H54 (cell line): ENCODE data around the gene CDKN2AIPNL.
"Not testable (repeated sequence)": the region's sequence is repeated elsewhere in the genome, so short reads cannot be mapped to it uniquely, and the experiment has no call there.

Source experiments
- DNase-seq: peaks from one replicate; pipeline ENCODE4 v3.0.0; 2011; ENCODE audit warnings: low spot score, mixed read lengths; ENCODE audit not compliant: insufficient read length
- FAIRE-seq: peaks from 3 replicates; lab custom pipeline; 2011; peaks lifted over from hg19 to GRCh38; lab: Jason Lieb, UNC
- POLR2A ChIP-seq: IDR thresholded peaks from 2 replicates; pipeline ENCODE4 v1.6.1; 2011; ENCODE audit warnings: low read depth, mild to moderate bottlenecking, low read length

CDKN2AIPNL gene

DNA sequence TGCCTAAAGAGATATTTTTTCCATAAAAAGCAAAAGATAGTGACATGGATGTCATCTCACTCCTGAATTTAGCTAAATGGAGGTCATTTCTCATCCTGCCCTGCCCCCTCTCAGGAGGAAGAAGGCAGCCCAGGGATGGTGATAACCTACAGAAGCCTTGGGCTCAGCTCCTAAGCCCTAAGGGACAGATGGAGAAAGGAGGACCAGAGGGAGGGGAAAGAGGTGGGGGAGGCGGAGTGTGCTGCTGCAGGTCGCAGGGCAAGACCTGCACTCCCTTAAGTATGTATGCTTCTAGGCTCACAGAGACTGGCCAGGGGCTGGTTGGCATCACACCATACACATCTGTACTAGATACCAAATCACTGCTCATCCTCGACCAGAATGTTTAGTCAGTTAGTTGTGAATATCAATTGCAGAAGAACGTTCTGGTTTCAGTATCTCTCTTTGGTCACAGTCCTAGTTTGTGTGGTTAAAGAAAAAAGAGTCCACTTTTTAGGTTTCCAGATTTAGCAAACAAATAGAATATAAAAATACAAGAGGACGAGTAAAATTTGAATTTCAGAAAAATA is 18.4 kb upstream of the CDKN2AIPNL start:
- TF ChIP-seq POLR2A: no peak
- FAIRE-seq (no peak), DNase-seq (no peak)

DNA sequence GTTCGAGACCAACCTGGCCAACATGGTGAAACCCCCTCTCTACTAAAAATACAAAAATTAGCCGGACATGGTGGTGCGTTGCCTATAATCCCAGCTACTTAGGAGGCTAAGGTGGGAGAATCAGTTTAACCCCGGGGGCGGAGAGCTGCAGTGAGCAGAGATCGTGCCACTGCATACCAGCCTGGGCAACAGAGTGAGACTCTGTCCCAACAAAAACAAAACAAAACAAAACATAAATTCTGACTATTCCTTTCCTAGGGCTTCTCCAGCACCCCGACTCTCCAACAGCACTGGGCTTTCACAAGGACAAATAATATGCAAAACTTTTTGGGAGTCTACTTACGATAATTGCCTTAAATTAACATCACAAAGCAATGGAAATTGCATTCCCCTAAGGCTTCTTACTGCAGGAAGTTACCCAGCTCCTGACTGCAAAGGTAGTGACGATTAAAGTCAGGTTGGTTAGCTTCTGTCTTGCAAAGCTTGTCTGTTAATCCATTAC is 15.9 kb upstream of the CDKN2AIPNL start:
- FAIRE-seq: no peak
- TF ChIP-seq POLR2A: no peak
- DNase-seq: no peak

DNA sequence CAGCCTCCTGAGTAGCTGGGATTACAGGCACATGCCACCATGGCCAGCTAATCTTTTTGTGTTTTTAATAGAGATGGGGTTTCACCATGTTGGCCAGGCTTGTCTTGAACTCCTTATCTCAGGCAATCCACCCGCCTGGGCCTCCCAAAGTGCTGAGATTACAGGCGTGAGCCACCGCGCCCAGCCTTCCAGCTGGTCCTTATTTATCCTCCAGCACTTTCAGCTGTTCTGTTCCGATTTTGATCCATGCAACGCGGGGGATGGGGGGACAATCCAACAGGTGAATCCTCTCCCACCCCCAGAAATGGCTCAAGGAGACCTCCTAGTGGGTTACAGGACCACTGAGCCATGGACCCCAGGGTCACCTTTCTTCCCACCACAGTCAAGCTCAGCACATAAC is 14.7 kb upstream of the CDKN2AIPNL start:
- no peak for DNase-seq
- no peak for TF ChIP-seq POLR2A
- FAIRE-seq: no peak

DNA sequence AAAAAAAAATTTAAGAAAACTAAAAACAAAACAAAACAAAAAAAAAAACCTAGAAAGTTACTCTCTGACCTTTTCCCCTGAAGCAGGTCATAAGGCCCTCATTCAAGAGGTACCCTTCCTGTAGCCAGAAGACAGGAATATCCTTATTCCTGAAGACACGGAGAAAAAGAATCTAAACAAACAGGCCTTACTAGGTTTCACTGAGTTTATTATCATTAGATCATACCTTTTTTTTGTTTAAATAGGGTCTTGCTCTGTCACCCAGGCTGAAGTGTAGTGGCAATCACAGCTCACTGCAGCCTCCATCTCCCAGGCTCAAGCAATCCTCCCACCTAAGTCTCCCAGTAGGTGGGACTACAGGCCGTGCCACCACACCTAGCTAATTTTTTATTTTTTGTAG is 11.7 kb upstream of the CDKN2AIPNL start:
- no peak for TF ChIP-seq POLR2A
- FAIRE-seq (no peak), DNase-seq (no peak)

DNA sequence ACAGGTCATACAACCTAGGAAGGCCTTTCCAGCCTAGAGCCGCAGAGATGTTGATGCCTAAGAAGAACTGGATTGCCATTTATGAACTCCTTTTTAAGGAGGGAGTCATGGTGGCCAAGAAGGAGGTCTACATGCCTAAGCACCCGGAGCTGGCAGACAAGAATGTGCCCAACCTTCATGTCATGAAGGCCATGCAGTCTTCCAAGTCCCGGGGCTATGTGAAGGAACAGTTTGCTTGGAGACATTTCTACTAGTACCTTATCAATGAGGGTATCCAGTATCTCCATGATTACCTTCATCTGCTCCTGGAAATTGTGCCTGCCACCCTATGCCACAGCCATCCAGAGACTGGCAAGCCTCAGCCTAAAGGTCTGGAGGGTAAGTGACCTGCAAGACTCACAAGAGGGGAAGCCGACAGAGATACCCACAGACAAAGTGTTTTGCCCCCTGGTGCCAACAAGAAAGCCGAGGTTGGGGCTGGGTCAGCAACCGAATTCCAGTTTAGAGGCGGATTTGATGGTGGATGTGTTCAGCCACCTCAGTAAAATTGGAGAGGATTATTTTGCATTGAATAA is 11.2 kb upstream of the CDKN2AIPNL start:
- FAIRE-seq (no peak), DNase-seq (no peak)
- no peak for TF ChIP-seq POLR2A

DNA sequence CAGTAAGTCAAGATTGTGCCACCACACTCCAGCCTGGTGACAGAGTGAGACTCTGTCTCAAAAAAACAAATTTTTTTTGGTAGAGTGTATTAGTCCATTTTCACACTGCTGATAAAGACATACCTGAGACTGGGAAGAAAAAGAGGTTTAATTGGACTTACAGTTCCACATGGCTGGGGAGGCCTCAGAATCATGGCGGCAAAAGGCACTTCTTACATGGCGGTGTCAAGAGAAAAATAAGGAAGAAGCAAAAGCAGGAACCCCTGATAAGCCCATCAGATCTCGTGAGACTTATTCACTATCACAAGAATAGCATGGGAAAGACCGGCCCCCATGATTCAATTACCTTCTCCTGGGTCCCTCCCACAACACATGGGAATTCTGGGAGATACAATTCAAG is 9.4 kb upstream of the CDKN2AIPNL start:
- FAIRE-seq: not testable (repeated sequence)

DNA sequence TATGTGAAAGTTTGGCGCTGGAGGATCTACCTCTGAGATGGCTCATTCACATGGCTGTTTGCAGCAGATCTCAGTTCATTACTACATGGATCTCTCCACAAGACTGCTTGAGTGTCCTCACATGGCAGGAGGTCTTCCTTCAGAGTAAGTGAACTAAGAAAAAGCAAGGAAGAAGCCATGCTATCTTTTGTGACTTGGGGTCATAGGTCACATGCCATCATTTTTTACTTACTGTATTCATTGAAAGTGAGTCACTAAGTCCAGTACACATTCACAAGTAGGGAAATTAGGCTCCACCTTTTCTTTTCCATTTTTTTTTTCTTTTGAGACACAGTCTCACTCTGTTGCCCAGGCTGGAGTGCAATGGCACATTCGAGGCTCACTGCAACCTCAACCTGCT is 8.7 kb upstream of the CDKN2AIPNL start:
- FAIRE-seq: no peak
- DNase-seq: no peak
- TF ChIP-seq POLR2A: no peak

More for the DNA sequence above, 9.4 kb upstream of the CDKN2AIPNL start:
- DNase-seq: not testable (repeated sequence)

DNA sequence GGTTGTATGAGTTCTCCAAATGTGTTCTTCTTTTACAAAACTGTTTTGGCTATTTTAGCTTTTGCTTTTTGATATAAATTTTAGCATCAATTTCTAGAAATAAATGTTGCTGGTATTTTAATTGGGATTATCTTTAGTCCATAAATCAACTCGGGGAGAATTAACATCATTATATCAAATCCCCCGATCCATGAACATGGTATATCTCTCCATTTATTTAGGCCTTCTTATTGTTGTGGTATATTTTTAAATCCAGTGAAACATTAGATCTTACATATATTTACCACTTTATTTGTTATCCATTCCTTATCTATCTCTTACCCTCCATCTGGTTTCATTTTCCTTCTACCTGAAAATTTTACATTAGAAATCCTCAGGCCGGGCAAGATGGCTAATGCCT is 7.3 kb upstream of the CDKN2AIPNL start:
- TF ChIP-seq POLR2A: no peak
- DNase-seq (no peak), FAIRE-seq (no peak)

DNA sequence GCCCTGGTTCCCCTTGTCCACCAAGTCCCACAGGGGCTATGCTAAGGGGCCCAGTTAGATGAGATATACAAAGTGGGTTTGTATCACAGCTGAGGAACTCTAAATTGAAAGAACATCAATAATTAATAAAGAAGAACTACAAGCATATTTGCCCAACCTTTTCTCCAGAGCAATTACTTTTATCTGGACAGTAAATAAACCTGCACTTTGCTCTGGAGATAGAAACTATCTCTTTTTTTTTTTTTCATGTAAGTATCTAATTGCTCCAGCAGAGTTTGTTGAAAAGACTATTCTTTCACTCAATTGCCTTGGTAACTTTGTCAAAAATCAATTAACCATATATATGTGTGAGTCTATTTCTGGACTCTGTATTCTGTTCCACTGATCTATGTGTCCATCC is 6.0 kb upstream of the CDKN2AIPNL start:
- FAIRE-seq: no peak
- TF ChIP-seq POLR2A: no peak
- no peak for DNase-seq

DNA sequence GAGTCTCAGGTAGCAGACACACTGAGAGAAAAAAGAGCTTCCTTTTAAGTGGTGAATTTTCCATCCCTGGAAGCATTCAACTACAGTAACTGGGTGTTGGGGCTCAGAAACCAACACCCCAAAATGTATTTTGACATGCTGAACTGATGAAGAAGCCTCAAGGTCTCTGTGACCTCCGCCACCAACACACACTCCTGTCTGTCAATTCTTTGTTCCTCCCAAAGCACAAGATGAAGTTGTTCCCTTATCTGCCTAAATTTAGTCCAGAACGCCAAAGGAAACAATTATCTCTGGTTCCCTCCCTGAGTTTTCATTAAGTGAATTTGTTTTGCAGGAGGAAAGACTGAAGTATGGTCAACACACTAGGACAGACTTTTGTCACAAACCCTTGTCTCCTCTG is 1.4 kb upstream of the CDKN2AIPNL start:
- TF ChIP-seq POLR2A: no peak
- DNase-seq (no peak), FAIRE-seq (no peak)

DNA sequence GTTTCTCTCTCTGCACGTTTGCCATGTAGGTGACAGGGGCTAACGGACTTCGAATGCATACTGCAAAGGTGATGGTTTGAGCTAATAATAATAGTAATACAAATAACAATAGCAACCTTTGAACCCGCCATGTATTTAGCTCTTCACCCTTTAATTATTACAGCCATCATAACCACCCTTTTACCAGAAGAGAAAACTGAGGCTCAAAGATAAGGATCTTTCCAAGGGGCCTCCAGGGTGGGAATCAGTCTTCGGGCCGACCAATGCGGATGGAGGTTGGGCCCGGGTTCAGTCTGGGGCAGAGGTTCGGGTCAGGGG is 494 bp downstream of the CDKN2AIPNL start:
- FAIRE-seq (no peak), DNase-seq (no peak)
- TF ChIP-seq POLR2A: no peak

DNA sequence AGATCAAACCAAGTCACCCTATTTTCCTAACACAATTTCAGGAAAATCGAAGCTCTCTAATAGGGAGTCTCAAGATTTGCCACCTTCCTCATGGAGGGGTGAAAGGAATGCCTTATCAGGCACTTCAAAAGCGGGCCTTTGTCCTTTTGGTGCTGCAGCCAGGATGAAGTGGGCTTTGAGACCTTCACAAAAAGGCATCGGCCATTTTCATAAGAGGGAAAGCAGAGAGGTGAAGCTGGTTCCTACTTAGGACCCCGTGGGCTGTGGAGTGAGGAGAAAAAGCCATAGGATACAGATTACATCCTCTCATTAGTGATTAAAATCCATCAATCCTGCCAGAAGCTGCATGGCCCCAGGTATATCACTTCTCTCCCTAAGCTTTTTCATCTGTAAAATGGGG is 859 bp downstream of the CDKN2AIPNL start:
- no peak for TF ChIP-seq POLR2A
- DNase-seq: no peak
- no peak for FAIRE-seq

DNA sequence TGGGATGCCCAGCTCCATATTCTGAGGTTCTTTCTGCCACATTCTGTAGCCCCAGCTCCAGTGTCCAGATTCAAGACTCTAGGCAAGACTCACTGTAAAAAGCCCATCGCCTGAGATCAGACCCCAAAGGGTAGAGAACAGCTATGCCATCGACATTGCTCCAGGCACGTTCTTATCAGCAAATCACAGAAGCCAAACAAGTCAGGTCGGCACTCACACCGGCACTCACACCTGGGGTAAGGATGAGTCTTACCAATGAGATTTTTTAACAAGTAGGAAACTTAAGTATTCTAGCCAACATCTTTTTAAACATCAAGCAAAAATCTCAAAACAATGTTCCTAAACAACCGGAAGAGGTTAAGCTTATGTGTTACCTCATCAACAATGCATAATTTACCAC is 2.4 kb downstream of the CDKN2AIPNL start:
- FAIRE-seq (no peak), DNase-seq (no peak)
- TF ChIP-seq POLR2A: no peak

DNA sequence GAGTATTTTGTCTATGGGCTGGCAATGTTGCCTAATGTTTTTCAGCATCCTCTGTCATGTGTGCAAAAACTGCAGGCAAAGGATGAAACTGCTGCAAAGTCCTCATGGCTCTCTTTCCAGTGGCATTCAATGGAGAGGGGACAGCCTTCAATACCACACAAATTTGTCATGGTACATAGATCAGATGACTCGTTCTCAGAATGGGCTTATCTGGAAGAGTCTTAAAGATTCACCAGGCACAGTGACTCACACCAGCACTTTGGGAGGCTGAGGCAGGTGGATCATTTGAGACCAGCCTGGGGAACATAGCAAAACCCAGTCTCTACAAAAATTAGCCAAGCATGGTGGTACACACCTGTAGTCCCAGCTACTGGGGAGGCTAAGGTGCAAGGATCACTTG is 5.3 kb downstream of the CDKN2AIPNL start:
- no peak for DNase-seq
- no peak for FAIRE-seq
- TF ChIP-seq POLR2A: no peak

DNA sequence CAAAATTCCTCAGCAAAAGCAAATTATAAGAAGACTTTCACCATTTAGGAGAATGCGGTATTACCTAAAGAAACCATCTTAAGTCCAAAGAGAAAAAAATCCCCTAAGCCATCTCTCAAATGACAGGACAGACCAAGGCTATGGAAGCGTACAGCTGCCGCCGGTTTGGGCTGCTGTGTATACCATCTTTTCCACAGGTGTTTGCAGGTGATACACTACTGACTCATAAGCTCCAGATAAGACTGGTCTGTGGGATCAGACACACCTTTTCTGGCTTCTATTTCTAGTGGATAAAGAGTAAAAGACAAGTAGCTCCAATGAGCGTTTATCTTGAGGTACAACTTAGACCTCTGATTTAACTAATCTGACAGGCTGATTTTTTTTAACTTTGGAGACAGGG is 7.7 kb downstream of the CDKN2AIPNL start:
- no peak for DNase-seq
- TF ChIP-seq POLR2A: no peak
- FAIRE-seq: no peak

DNA sequence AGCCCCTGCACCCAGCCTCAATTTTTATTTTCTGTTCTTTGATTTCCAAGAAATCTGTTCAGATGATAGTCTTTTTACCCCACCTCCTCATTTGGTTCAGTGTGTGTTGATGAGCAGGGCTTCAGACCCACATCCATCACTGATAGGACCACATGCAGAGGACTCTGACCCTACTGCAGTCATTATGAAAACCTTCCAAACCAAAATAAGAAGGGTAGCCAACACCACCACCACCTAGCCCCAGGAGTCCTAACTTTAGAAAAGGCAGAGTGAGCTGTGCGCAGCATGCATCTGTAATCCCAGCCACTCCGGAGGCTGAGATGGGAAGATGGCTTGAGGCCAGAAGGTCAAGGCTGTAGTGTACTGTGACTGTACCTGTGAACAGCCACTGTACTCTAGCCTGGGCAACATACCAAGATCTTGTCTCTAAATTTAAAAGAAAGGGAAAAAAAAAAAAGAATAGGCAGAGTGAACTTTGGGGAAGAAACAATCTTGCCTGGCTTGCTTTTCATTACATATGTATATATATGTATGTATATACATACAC is 13.0 kb downstream of the CDKN2AIPNL start:
- no peak for DNase-seq
- FAIRE-seq: no peak
- TF ChIP-seq POLR2A: no peak
